ENCODE measurements around the gene UBL4A. TPM values are rescaled to one million over a fixed set of nuclear protein-coding genes. Genes with fewer than 3 reads are reported as not detected.

Gene UBL4A
- total RNA-seq, 1 experiment from 2014 or later = 38.8 TPM

GRCh38 chrX:154466036-154466435 is 20.4 kb downstream of the UBL4A start:
- no peak overlapping the region for H3K4me3 Mint-ChIP-seq (ENCODE audit: unreplicated experiment)
- BruUV-seq (replicated peaks) = no TSS peak
- CTCF ChIA-PET = no interaction called here

GRCh38 chrX:154465601-154466000 is 20.8 kb downstream of the UBL4A start:
- ChIA-PET POLR2A (no interaction called here), CTCF (no interaction called here)
- no peak overlapping the region for H3K4me3 Mint-ChIP-seq (ENCODE audit: unreplicated experiment)
- H3K9me3 Mint-ChIP-seq (ENCODE audit: unreplicated experiment) = no peaks in the 10 kb centered on the region
- peaks cover 10% of the 10 kb centered on the region for H3K36me3 Mint-ChIP-seq (ENCODE audit: insufficient read depth, unreplicated experiment)
- intact Hi-C loops (cut with micrococcal nuclease; ENCODE audit: unreplicated experiment) = no loop called here
- H3K36me3 ChIP-seq (ENCODE audit: control insufficient read depth, insufficient read depth, low read length) = no peaks in the 10 kb centered on the region
- no peaks in the 10 kb centered on the region for H3K4me1 Mint-ChIP-seq (ENCODE audit: low read depth, unreplicated experiment)
- TF ChIP-seq, protein P1, sequence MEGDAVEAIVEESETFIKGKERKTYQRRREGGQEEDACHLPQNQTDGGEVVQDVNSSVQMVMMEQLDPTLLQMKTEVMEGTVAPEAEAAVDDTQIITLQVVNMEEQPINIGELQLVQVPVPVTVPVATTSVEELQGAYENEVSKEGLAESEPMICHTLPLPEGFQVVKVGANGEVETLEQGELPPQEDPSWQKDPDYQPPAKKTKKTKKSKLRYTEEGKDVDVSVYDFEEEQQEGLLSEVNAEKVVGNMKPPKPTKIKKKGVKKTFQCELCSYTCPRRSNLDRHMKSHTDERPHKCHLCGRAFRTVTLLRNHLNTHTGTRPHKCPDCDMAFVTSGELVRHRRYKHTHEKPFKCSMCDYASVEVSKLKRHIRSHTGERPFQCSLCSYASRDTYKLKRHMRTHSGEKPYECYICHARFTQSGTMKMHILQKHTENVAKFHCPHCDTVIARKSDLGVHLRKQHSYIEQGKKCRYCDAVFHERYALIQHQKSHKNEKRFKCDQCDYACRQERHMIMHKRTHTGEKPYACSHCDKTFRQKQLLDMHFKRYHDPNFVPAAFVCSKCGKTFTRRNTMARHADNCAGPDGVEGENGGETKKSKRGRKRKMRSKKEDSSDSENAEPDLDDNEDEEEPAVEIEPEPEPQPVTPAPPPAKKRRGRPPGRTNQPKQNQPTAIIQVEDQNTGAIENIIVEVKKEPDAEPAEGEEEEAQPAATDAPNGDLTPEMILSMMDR (IDR thresholded peaks at IDR 0.05; ENCODE audit: insufficient read depth in 1 of 2, low read depth in 1 of 2, low read length in 1 of 2, severe bottlenecking in 1 of 2, unreplicated experiment in 1 of 2) = no peak
- H3K27ac Mint-ChIP-seq (ENCODE audit: unreplicated experiment) = no peak overlapping the region
- no TSS peak for BruUV-seq (replicated peaks)
- DNase-seq = no peak
- H3K27me3 Mint-ChIP-seq (ENCODE audit: insufficient read depth, unreplicated experiment) = no peaks in the 10 kb centered on the region
- no peaks in the 10 kb centered on the region for H3K9me3 ChIP-seq
- H3K4me1 ChIP-seq = no peaks in the 10 kb centered on the region
- no peak overlapping the region for H3K4me3 ChIP-seq (ENCODE audit: low read depth, low read length)
- H3K27me3 ChIP-seq (replicated peaks; ENCODE audit: control insufficient read depth, insufficient read depth, low read length) = no peaks in the 10 kb centered on the region

More at GRCh38 chrX:154466036-154466435, 20.4 kb downstream of the UBL4A start:
- Mint-ChIP-seq H3K4me1 (ENCODE audit: low read depth, unreplicated experiment) (no peaks in the 10 kb centered on the region), H3K9me3 (ENCODE audit: unreplicated experiment) (no peaks in the 10 kb centered on the region), H3K27me3 (ENCODE audit: insufficient read depth, unreplicated experiment) (no peaks in the 10 kb centered on the region), H3K36me3 (ENCODE audit: insufficient read depth, unreplicated experiment) (peaks cover 6% of the 10 kb centered on the region), H3K27ac (ENCODE audit: unreplicated experiment) (no peak overlapping the region)
- H3K4me1 ChIP-seq = no peaks in the 10 kb centered on the region
- H3K9me3 ChIP-seq = no peaks in the 10 kb centered on the region
- no peak for DNase-seq
- intact Hi-C loops (cut with micrococcal nuclease; ENCODE audit: unreplicated experiment) = no loop called here
- H3K27me3 ChIP-seq (replicated peaks; ENCODE audit: control insufficient read depth, insufficient read depth, low read length) = no peaks in the 10 kb centered on the region
- no peak overlapping the region for H3K4me3 ChIP-seq (ENCODE audit: low read depth, low read length)
- TF ChIP-seq, protein P1 (IDR thresholded peaks at IDR 0.05; ENCODE audit: insufficient read depth in 1 of 2, low read depth in 1 of 2, low read length in 1 of 2, severe bottlenecking in 1 of 2, unreplicated experiment in 1 of 2) = no peak
- POLR2A ChIA-PET = no interaction called here
- no peaks in the 10 kb centered on the region for H3K36me3 ChIP-seq (ENCODE audit: control insufficient read depth, insufficient read depth, low read length)

DNA sequence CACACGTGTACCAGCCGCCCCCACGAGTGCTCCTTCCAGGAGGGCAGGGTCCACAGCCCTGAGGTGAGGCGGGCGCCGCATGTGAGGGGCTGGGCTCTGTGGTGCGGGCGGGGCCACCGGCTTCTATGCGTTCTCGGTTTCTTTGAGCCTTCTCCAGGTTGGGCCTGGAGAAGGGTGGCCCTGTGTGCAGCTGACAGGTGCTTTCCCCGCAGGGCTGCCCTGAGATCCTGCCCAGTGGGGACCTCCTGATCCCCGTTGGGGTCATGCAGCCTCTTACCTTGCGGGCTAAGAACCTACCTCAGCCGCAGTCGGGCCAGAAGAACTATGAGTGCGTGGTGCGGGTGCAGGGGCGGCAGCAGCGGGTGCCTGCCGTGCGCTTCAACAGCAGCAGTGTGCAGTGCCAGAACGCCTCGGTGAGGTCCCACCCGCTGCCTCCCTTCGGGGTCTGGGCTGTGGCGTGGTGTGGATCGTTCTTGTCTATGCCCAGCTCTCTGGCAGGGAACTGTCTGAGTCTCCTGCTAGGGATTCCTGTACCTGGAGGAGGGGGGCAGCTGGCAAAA is 21.5 kb downstream of the UBL4A start:
- no peaks in the 10 kb centered on the region for H3K27me3 ChIP-seq (replicated peaks; ENCODE audit: control insufficient read depth, insufficient read depth, low read length)
- POLR2A ChIA-PET = no interaction called here
- no peaks in the 10 kb centered on the region for H3K36me3 ChIP-seq (ENCODE audit: control insufficient read depth, insufficient read depth, low read length)
- H3K4me3 ChIP-seq (ENCODE audit: low read depth, low read length) = no peak overlapping the region
- Mint-ChIP-seq H3K4me1 (ENCODE audit: low read depth, unreplicated experiment) (no peaks in the 10 kb centered on the region), H3K4me3 (ENCODE audit: unreplicated experiment) (no peak overlapping the region), H3K27ac (ENCODE audit: unreplicated experiment) (no peak overlapping the region), H3K27me3 (ENCODE audit: insufficient read depth, unreplicated experiment) (no peaks in the 10 kb centered on the region), H3K36me3 (ENCODE audit: insufficient read depth, unreplicated experiment) (peaks cover 16% of the 10 kb centered on the region), H3K9me3 (ENCODE audit: unreplicated experiment) (no peaks in the 10 kb centered on the region)
- DNase-seq = no peak
- BruUV-seq (replicated peaks) = no TSS peak
- TF ChIP-seq, protein P1 (IDR thresholded peaks at IDR 0.05; ENCODE audit: insufficient read depth in 1 of 2, low read depth in 1 of 2, low read length in 1 of 2, severe bottlenecking in 1 of 2, unreplicated experiment in 1 of 2) = no peak
- CTCF ChIA-PET = no interaction called here
- H3K9me3 ChIP-seq = no peaks in the 10 kb centered on the region
- intact Hi-C loops (cut with micrococcal nuclease; ENCODE audit: unreplicated experiment) = no loop called here
- no peaks in the 10 kb centered on the region for H3K4me1 ChIP-seq
